H54 (cell line): ENCODE results near the gene AARS2.
A peak's percentile ranks its signal among the peaks of the same experiment; 100 is the strongest.
"Not testable (repeated sequence)": the region's sequence is repeated elsewhere in the genome, so short reads cannot be mapped to it uniquely, and the experiment has no call there.

Source experiments
- DNase-seq: peaks from one replicate; pipeline ENCODE4 v3.0.0; 2011; ENCODE audit warnings: low spot score, mixed read lengths; ENCODE audit not compliant: insufficient read length
- FAIRE-seq: peaks from 3 replicates; lab custom pipeline; 2011; peaks lifted over from hg19 to GRCh38; lab: Jason Lieb, UNC
- POLR2A ChIP-seq: IDR thresholded peaks from 2 replicates; pipeline ENCODE4 v1.6.1; 2011; ENCODE audit warnings: low read depth, mild to moderate bottlenecking, low read length

The AARS2 gene

GRCh38 chr6:44312901-44313788, at the start of gene AARS2:
AARS2 (minus strand) TSS chr6:44313347; CDS start chr6:44313323, 24 bp downstream.
- peak; percentile 97 for TF ChIP-seq POLR2A
- DNase-seq (peak; percentile 95), FAIRE-seq (peak; percentile 30)

- DNase-seq (no peak), FAIRE-seq (no peak)
- no peak for TF ChIP-seq POLR2A
Observed at GRCh38 chr6:44361947-44362346, 48.8 kb upstream of the AARS2 start.

- DNase-seq (no peak), FAIRE-seq (no peak)
- no peak for TF ChIP-seq POLR2A
Observed at GRCh38 chr6:44359973-44360372, 46.8 kb upstream of the AARS2 start.

GRCh38 chr6:44356487-44356886, 43.3 kb upstream of the AARS2 start:
- FAIRE-seq (no peak), DNase-seq (no peak)
- TF ChIP-seq POLR2A, result no peak

- FAIRE-seq (no peak), DNase-seq (no peak)
- TF ChIP-seq POLR2A, result no peak
Observed at GRCh38 chr6:44355640-44356039, 42.5 kb upstream of the AARS2 start.

GRCh38 chr6:44353336-44353735, 40.2 kb upstream of the AARS2 start:
- no peak for DNase-seq
- FAIRE-seq, result no peak
- TF ChIP-seq POLR2A, result no peak

- no peak for DNase-seq
- no peak for FAIRE-seq
- no peak for TF ChIP-seq POLR2A
Observed at GRCh38 chr6:44352259-44352658, 39.1 kb upstream of the AARS2 start.

- FAIRE-seq, DNase-seq: not testable (repeated sequence)
Observed at GRCh38 chr6:44350650-44350994, 37.5 kb upstream of the AARS2 start.

GRCh38 chr6:44349904-44350649, 36.9 kb upstream of the AARS2 start:
- DNase-seq, result no peak
- FAIRE-seq, result no peak
- no peak for TF ChIP-seq POLR2A

- FAIRE-seq, DNase-seq: not testable (repeated sequence)
Observed at GRCh38 chr6:44346818-44347217, 33.7 kb upstream of the AARS2 start.

GRCh38 chr6:44342489-44342888, 29.3 kb upstream of the AARS2 start, which contains the start of gene SPATS1:
SPATS1 (plus strand) TSS chr6:44342650; CDS start chr6:44343096, 446 bp downstream.
- DNase-seq, result no peak
- TF ChIP-seq POLR2A, result no peak
- no peak for FAIRE-seq

- FAIRE-seq, result no peak
- no peak for TF ChIP-seq POLR2A
- DNase-seq, result no peak
Observed at GRCh38 chr6:44342052-44342451, 28.9 kb upstream of the AARS2 start.

- TF ChIP-seq POLR2A, result no peak
- FAIRE-seq, result no peak
- no peak for DNase-seq
Observed at GRCh38 chr6:44341095-44341890, 28.1 kb upstream of the AARS2 start.
